Stomach (tissue), 9 donors: Measurements from ENCODE around the gene DIS3L. TPM values are rescaled to one million over a fixed set of nuclear protein-coding genes. Genes with fewer than 3 reads are reported as not detected.
"Not testable (repeated sequence)": the region's sequence is repeated elsewhere in the genome, so short reads cannot be mapped to it uniquely, and the experiment has no call there.

Experiments used
- DNase-seq, 2 donors: peaks; one replicate each; pipeline versions ENCODE4 v3.0.0 to v3.0.0-alpha.2; 2013 to 2019
- H3K27ac ChIP-seq, 5 donors: fragments of 200-600 bp in 4 of 5; sonication (generic) in 4 of 5; one replicate each; pipeline ENCODE4 v1.5.1; 2013 to 2019; ENCODE audit warnings: mild to moderate bottlenecking in 1 of 5, moderate library complexity in 1 of 5
- H3K27me3 ChIP-seq, 3 donors: fragments of 200-600 bp; sonication (generic); one replicate each; pipeline ENCODE4 v1.5.1; 2017 to 2019; ENCODE audit warnings: mixed run types in 1 of 3
- H3K36me3 ChIP-seq, 4 donors: fragments of 200-600 bp; sonication (generic); 1 replicate in 3 of 4; 2 replicates in 1 of 4; pipeline ENCODE4 v1.5.1; 2016 to 2019
- H3K4me1 ChIP-seq, 4 donors: fragments of 200-600 bp; sonication (generic); one replicate each; pipeline ENCODE4 v1.5.1; 2016 to 2019
- H3K4me3 ChIP-seq, 4 donors: fragments of 200-600 bp; sonication (generic) in 3 of 4; one replicate each; pipeline ENCODE4 v1.5.1; 2016 to 2019; ENCODE audit warnings: mild to moderate bottlenecking in 1 of 4
- H3K9me3 ChIP-seq, 4 donors: fragments of 200-600 bp; sonication (generic); one replicate each; pipeline ENCODE4 v1.5.1; 2016 to 2019
- EP300 ChIP-seq: sonication (generic); formaldehyde crosslinking; IDR thresholded peaks from one replicate; pipeline ENCODE4 v1.6.1; 2017; ENCODE audit warnings: antibody characterized with exemption
- POLR2A ChIP-seq, 4 donors: fragments of 450-650 bp; IDR thresholded peaks; one replicate each; pipeline ENCODE4 v1.6.1; 2016; ENCODE audit warnings: antibody characterized with exemption in 4 of 4, control low read depth in 2 of 4, mild to moderate bottlenecking in 1 of 4, moderate library complexity in 1 of 4
- POLR2AphosphoS5 ChIP-seq, 3 donors: sonication (generic); formaldehyde crosslinking; IDR thresholded peaks; one replicate each; pipeline ENCODE4 v1.6.1; 2016; ENCODE audit warnings: antibody characterized with exemption in 3 of 3
- WGBS, 5 donors: extraction: QIAGEN DNeasy Blood & Tissue Kit in 3 of 5; methylation state at CpG; one replicate each; pipeline versions ENCODE4 v1.1.5 to v1.1.7; 2013 to 2018; 5-methylcytosine and 5-hydroxymethylcytosine counted together
- intact Hi-C: fragments of 100-400 bp; cut with DNase I; formaldehyde crosslinking; loops from one replicate; pipeline ENCODE4 v1.15.1; 2023; ENCODE audit warnings: low total_unique reads
- polyA plus RNA-seq, 3 donors: library from polyadenylated mRNA; stranded (reverse); fragments of 200-250 nt; gene quantifications; one replicate each; pipeline ENCODE4 v1.2.3, GENCODE V29; 2013
- total RNA-seq, 5 donors: library from RNA; depleted of rRNA; stranded (reverse); fragments of >200 nt; gene quantifications; one replicate each; pipeline versions ENCODE4 v1.1.0 to v1.2.3, GENCODE V29; 2014 to 2016
- TF ChIP-seq, protein P1 (sequence below), 7 experiments: fragments of 450-650 bp in 4 of 7; fragments of 200-600 bp in 3 of 7; sonication (generic) in 3 of 7; IDR thresholded peaks; one replicate each; pipeline ENCODE4 v1.5.1; 2016 to 2019; ENCODE audit warnings: antibody characterized with exemption in 7 of 7, control low read depth in 2 of 7, mild to moderate bottlenecking in 1 of 7
- donor health status: healthy with polysubstance abuse.
- donor health status: Bipolar disorder and iron deficiency.
- donor health status: healthy.

Gene DIS3L
- total and polyA plus RNA-seq, 8 donors, result 8.8 to 35.1 (median 16.7) TPM

DNA sequence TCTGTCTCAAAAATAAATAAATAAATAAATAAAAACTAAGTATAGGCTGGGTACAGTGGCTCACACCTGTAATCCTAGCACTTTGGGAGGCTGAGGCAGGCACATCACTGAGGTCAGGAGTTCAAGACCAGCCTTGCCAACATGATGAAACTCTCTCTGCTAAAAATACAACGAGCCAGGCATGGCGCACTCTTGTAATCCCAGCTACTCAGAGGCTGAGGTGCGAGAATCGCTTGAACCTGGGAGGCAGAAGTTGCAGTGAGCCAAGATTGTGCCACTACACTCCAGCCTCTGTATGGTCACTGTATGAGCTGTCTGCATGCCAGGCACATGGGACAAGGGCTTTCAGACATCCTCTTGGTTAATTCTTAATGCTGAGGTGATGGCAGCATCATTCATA lies 34.4 kb downstream of the DIS3L start:
- Histone ChIP-seq H3K4me3 (no peak overlapping the region), H3K27ac (no peak overlapping the region), H3K9me3 (no peaks in the 10 kb centered on the region), H3K4me1 (no peaks in the 10 kb centered on the region), H3K36me3 (peaks cover 44 to 100% (median 100%) of the 10 kb centered on the region in 4 donors), H3K27me3 (no peaks in the 10 kb centered on the region)
- 91 to 100% (median 97%) methylated on average over 4 of the region's 4 CpGs for WGBS, 5 donors
- no peak for DNase-seq
- TF ChIP-seq POLR2A (IDR thresholded peaks at IDR 0.05) (no peak), POLR2AphosphoS5 (IDR thresholded peaks at IDR 0.05) (no peak), EP300 (no peak)
- TF ChIP-seq, protein P1, sequence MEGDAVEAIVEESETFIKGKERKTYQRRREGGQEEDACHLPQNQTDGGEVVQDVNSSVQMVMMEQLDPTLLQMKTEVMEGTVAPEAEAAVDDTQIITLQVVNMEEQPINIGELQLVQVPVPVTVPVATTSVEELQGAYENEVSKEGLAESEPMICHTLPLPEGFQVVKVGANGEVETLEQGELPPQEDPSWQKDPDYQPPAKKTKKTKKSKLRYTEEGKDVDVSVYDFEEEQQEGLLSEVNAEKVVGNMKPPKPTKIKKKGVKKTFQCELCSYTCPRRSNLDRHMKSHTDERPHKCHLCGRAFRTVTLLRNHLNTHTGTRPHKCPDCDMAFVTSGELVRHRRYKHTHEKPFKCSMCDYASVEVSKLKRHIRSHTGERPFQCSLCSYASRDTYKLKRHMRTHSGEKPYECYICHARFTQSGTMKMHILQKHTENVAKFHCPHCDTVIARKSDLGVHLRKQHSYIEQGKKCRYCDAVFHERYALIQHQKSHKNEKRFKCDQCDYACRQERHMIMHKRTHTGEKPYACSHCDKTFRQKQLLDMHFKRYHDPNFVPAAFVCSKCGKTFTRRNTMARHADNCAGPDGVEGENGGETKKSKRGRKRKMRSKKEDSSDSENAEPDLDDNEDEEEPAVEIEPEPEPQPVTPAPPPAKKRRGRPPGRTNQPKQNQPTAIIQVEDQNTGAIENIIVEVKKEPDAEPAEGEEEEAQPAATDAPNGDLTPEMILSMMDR (IDR thresholded peaks at IDR 0.05), result no peak
- intact Hi-C loops, result no loop called here

DNA sequence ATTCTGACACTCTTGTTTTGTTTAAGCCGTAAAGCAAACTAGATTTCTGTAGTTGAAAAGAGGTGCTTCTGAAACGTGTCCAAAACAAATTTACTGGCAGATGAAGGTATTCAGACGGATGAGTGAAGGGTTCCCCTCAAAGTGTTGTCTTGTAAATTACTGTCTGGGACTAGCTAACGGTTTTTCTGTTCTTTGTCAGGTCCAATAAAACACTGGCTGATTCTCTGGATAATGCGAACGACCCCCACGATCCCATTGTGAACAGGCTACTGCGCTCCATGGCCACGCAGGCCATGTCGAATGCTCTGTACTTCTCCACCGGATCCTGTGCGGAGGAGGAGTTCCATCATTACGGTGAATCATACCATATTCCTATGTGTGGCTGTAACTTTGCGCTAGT lies 35.4 kb downstream of the DIS3L start:
- DNase-seq, result no peak
- peaks cover 49 to 100% (median 100%) of the 10 kb centered on the region in 4 donors for H3K36me3 ChIP-seq
- TF ChIP-seq POLR2AphosphoS5 (IDR thresholded peaks at IDR 0.05) (no peak), EP300 (no peak), POLR2A (IDR thresholded peaks at IDR 0.05) (no peak)
- TF ChIP-seq, protein P1 (IDR thresholded peaks at IDR 0.05), result no peak
- no peaks in the 10 kb centered on the region for H3K4me1 ChIP-seq
- no peak overlapping the region for H3K27ac ChIP-seq
- 89 to 95% (median 93%) methylated on average over 14 of the region's 14 CpGs for WGBS, 5 donors
- intact Hi-C loops, result no loop called here
- no peaks in the 10 kb centered on the region for H3K27me3 ChIP-seq
- H3K9me3 ChIP-seq, result no peaks in the 10 kb centered on the region
- no peak overlapping the region for H3K4me3 ChIP-seq

DNA sequence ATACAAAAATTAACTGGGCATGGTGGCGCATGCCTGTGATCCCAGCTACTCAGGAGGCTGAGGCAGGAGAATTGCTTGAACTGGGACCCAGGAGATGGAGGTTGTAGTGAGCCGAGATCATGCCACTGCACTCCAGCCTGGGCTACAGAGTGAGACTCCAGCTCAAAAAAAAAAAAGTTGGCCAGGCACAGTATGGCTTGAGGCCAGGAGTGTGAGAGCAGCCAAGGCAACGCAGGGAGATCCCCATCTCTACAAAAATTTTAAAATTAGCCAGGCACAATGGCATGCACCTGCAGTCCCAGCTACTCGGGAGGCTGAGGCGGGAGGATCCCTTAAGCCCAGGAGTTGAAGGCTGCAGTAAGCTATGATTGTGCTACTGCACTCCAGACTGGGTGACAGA lies 55.2 kb downstream of the DIS3L start:
- WGBS, 5 donors, result 40 to 58% (median 49%) methylated on average over 5 of the region's 5 CpGs
- H3K27ac ChIP-seq, H3K27me3 ChIP-seq, H3K4me1 ChIP-seq, DNase-seq, intact Hi-C loops, H3K4me3 ChIP-seq, H3K9me3 ChIP-seq: not testable (repeated sequence)
- peaks cover 0 to 59% (median 57%) of the 10 kb centered on the region in 4 donors for H3K36me3 ChIP-seq

DNA sequence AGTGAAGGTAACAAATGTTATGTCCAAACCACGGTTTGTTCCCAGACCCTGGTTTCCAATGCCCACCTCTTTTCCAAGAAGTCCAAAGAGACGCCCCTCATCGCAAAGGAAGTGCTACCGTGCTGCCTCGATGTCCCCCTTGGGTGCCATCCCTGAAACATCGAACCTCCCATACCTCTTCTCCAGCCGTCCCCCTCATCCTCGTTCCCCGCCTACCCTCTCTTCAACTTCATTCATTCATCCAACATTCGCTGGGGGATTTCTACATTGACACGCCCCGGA lies 62.6 kb downstream of the DIS3L start:
- peak overlapping the region; percentile 71 to 88 (median 80) for H3K27ac ChIP-seq
- intact Hi-C loops, result no loop called here
- DNase-seq, result no peak
- peak overlapping the region; percentile 59 to 73 (median 65) for H3K4me3 ChIP-seq
- WGBS, 5 donors, result 3 to 10% (median 4%) methylated on average over 12 of the region's 12 CpGs
- peaks cover 4 to 20% (median 15%) of the 10 kb centered on the region in 4 donors for H3K4me1 ChIP-seq
- peaks cover 0 to 18% (median 17%) of the 10 kb centered on the region in 4 donors for H3K36me3 ChIP-seq
- no peaks in the 10 kb centered on the region for H3K9me3 ChIP-seq
- TF ChIP-seq EP300, result no peak
- no peak for TF ChIP-seq POLR2AphosphoS5 (IDR thresholded peaks at IDR 0.05)
- no peak for TF ChIP-seq POLR2A (IDR thresholded peaks at IDR 0.05)
- TF ChIP-seq, protein P1 (IDR thresholded peaks at IDR 0.05), result no peak
- no peaks in the 10 kb centered on the region for H3K27me3 ChIP-seq

DNA sequence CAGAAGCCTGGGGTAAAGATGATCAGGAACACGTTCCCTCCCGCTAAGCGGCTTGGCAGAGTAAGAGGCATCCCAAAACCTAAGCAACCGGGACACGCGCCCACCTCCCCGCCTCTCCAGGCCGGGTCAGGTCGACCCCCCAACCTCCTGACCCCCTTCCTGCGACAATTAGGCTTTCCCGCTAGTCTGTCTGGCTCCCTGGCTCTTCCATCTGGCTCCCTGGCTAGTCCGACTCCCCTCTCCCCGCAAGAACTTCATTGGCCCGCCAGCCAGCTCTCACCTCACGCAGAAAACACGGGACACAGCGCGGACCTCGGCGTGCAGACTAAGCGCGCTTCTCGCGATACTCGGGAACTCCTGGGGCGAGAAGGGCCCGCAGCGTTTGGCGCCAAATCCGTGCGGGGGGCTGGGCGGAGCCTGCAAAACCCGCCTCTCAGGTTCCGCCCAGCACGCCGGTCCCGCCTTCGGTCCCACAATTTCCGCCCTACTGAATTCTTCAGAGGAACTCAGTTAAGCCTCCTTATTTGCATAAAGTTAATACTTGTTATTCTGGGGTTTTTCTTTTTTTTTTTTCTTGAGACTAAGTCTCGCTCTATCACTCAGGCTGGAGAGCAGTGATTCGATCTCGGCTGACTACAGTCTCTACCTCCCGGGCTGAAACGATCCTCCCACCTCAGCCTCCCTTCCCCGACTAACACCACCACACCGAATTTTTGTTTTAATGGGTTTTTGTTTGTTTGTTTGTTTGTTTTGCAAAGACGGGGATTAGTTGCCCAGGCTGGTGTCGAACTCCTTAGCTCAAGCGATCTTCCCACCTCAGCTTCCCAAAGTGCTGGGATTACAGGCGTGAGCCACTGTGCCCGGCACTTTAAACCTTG lies 63.2 kb downstream of the DIS3L start, which contains the start of gene TIPIN:
TSS of gene TIPIN (minus strand) at position 327 of the 878 bp plus-strand sequence. CDS start 3,738 bp downstream, outside the sequence.
- TF ChIP-seq, protein P1 (IDR thresholded peaks at IDR 0.05), result no peak
- TF ChIP-seq POLR2A (IDR thresholded peaks at IDR 0.05) (no peak), EP300 (no peak), POLR2AphosphoS5 (IDR thresholded peaks at IDR 0.05) (peak; percentile 61 to 77 (median 73))
- no peaks in the 10 kb centered on the region for H3K27me3 ChIP-seq
- DNase-seq, result peak; percentile 97 to 98
- no peaks in the 10 kb centered on the region for H3K9me3 ChIP-seq
- H3K36me3 ChIP-seq, result peaks cover 0 to 12% (median 12%) of the 10 kb centered on the region in 4 donors
- intact Hi-C loops, result no loop called here
- H3K27ac ChIP-seq, result peak within 1 kb of the TSS; percentile 71 to 88 (median 80)
- peak within 1 kb of the TSS; percentile 59 to 73 (median 65) for H3K4me3 ChIP-seq
- H3K4me1 ChIP-seq, result peaks cover 4 to 20% (median 15%) of the 10 kb centered on the region in 4 donors
- WGBS, 5 donors, result 5 to 7% (median 6%) methylated on average over 51 of the region's 51 CpGs
